Endothelial cell of umbilical vein (primary cell): Measurements from ENCODE around the gene PSMA7.

Experiments used
- CTCF ChIP-seq, 2 donors: IDR thresholded peaks; 1 replicate in 1 of 2; 2 replicates in 1 of 2; pipeline ENCODE4 v1.5.1; 2011; ENCODE audit warnings: low read length in 2 of 2, mild to moderate bottlenecking in 2 of 2, moderate library complexity in 2 of 2, control low read depth in 1 of 2, inconsistent platforms in 1 of 2, low read depth in 1 of 2; ENCODE audit not compliant: insufficient read depth in 1 of 2; ENCODE audit errors: extremely low read depth in 1 of 2
- EZH2 ChIP-seq: IDR thresholded peaks from 2 replicates; pipeline ENCODE4 v1.6.1; 2012; ENCODE audit warnings: borderline replicate concordance, low read depth, mild to moderate bottlenecking, moderate library complexity, low read length, inconsistent platforms; ENCODE audit not compliant: severe bottlenecking
- JUN ChIP-seq: IDR thresholded peaks from 2 replicates; pipeline ENCODE4 v1.6.1; 2011; ENCODE audit warnings: borderline replicate concordance, low read depth; ENCODE audit not compliant: insufficient read length, insufficient read depth
- POLR2AphosphoS5 ChIP-seq: IDR thresholded peaks from 2 replicates; pipeline ENCODE4 v1.6.1; 2012; ENCODE audit warnings: low read depth, mild to moderate bottlenecking, control low read depth, low read length, moderate library complexity; ENCODE audit not compliant: insufficient read depth

GRCh38 chr20:62146019-62146755, 3.0 kb upstream of the PSMA7 start:
- TF ChIP-seq CTCF (IDR thresholded peaks at IDR 0.05; ENCODE audit: extremely low read depth in 1 of 2, insufficient read depth in 1 of 2, low read depth in 1 of 2, low read length in 2 of 2) (no peak), EZH2 (no peak), POLR2AphosphoS5 (no peak), JUN (no peak)
